ENCODE data around the gene B4GALNT3. TPM values are rescaled to one million over a fixed set of nuclear protein-coding genes. Genes with fewer than 3 reads are reported as not detected.
A peak's percentile ranks its signal among the peaks of the same experiment; 100 is the strongest.

Gene B4GALNT3
- total RNA-seq, 1 experiment from 2014 or later: 23.3 TPM

GRCh38 chr12:510071-510825, 50.5 kb downstream of the B4GALNT3 start:
- WGBS (ENCODE audit: extremely low coverage, insufficient read length, low lambda C conversion rate): no CpG with 5 or more reads among the region's 12 CpGs
- Histone ChIP-seq H3T11ph (ENCODE audit: low read length) (no peak overlapping the region), H3K79me1 (ENCODE audit: insufficient read depth, low read depth, low read length, poor library complexity, severe bottlenecking) (no peaks in the 10 kb centered on the region), H2BK20ac (ENCODE audit: low read depth, low read length, poor library complexity, severe bottlenecking) (no peak overlapping the region), H2AFZ (ENCODE audit: low read length) (no peak overlapping the region), H3K23ac (ENCODE audit: insufficient read length, low read depth, low read length) (no peak overlapping the region), H3K27ac (ENCODE audit: insufficient read length, low read depth, low read length) (no peak overlapping the region), H2BK120ac (ENCODE audit: low read depth, low read length, poor library complexity, severe bottlenecking) (no peak overlapping the region), H2BK12ac (ENCODE audit: insufficient read length, low read depth, low read length) (no peak overlapping the region), H3K23me2 (ENCODE audit: insufficient read length, low read depth, low read length, poor library complexity, severe bottlenecking) (no peaks in the 10 kb centered on the region), H4K91ac (ENCODE audit: insufficient read length, low read depth, low read length) (no peak overlapping the region), H4K20me1 (ENCODE audit: control insufficient read depth, insufficient read depth, insufficient read length) (no peaks in the 10 kb centered on the region), H3K56ac (ENCODE audit: insufficient read length, low read depth, low read length) (no peak overlapping the region), H3K79me2 (ENCODE audit: insufficient read depth, low read length) (no peaks in the 10 kb centered on the region), H3K18ac (ENCODE audit: insufficient read length, low read depth, low read length) (no peak overlapping the region), H3K14ac (ENCODE audit: insufficient read depth, low read length) (no peak overlapping the region), H3K4me2 (ENCODE audit: insufficient read depth, insufficient read length, low read length) (no peak overlapping the region), H4K8ac (replicated peaks; ENCODE audit: insufficient read length, low read depth, low read length) (no peak overlapping the region), H4K5ac (ENCODE audit: insufficient read length, low read depth, low read length) (no peak overlapping the region), H3K27me3 (ENCODE audit: insufficient read depth, low read length) (no peaks in the 10 kb centered on the region), H3K4ac (ENCODE audit: low read depth, low read length) (no peak overlapping the region), H2BK5ac (ENCODE audit: insufficient read length, low read length) (no peak overlapping the region), H3K9me3 (ENCODE audit: control insufficient read depth, low read depth, low read length) (no peaks in the 10 kb centered on the region), H2AK5ac (ENCODE audit: insufficient read length, low read length) (no peak overlapping the region), H3K9ac (ENCODE audit: extremely low read depth, insufficient read length, low read length) (no peak overlapping the region), H2BK15ac (ENCODE audit: low read depth, low read length) (no peak overlapping the region), H3K4me1 (ENCODE audit: insufficient read depth, low read length) (peaks cover 9% of the 10 kb centered on the region; the same call in 1 of the 2 replicates)
- TF ChIP-seq, protein P1, sequence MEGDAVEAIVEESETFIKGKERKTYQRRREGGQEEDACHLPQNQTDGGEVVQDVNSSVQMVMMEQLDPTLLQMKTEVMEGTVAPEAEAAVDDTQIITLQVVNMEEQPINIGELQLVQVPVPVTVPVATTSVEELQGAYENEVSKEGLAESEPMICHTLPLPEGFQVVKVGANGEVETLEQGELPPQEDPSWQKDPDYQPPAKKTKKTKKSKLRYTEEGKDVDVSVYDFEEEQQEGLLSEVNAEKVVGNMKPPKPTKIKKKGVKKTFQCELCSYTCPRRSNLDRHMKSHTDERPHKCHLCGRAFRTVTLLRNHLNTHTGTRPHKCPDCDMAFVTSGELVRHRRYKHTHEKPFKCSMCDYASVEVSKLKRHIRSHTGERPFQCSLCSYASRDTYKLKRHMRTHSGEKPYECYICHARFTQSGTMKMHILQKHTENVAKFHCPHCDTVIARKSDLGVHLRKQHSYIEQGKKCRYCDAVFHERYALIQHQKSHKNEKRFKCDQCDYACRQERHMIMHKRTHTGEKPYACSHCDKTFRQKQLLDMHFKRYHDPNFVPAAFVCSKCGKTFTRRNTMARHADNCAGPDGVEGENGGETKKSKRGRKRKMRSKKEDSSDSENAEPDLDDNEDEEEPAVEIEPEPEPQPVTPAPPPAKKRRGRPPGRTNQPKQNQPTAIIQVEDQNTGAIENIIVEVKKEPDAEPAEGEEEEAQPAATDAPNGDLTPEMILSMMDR (conservative IDR thresholded peaks at IDR 0.05): no peak
- Mint-ChIP-seq H3K4me1 (peaks cover 29 to 46% of the 10 kb centered on the region in 2 experiments), H3K36me3 (ENCODE audit: insufficient read depth in 1 of 3, low read depth in 3 of 3) (peaks cover 11 to 28% (median 18%) of the 10 kb centered on the region in 3 experiments), H3K4me3 (peak overlapping the region; percentile 5 to 33; a peak in 2 of 5 replicates), H3K9me3 (peaks cover 24 to 28% of the 10 kb centered on the region in 2 experiments), H3K27ac (peak overlapping the region; percentile 68 to 84 (median 70); a peak in 3 of 7 replicates), H3K27me3 (ENCODE audit: low read depth) (no peaks in the 10 kb centered on the region; the same call in none of the 2 replicates)
- peak; percentile 69 for DNase-seq

Measured in H9 (cell line).